IMR-90 (cell line): ENCODE results near the gene NAP1L1. TPM values are rescaled to one million over a fixed set of nuclear protein-coding genes. Genes with fewer than 3 reads are reported as not detected.

Experiments
- ATAC-seq: fragments of 200-7000 bp; cut with Tn5 transposase; 2 replicates; pipeline ENCODE4 v1.9.1; 2020; ENCODE audit warnings: low read depth, mild to moderate bottlenecking, moderate library complexity
- BruUV-seq: library from RNA; stranded (reverse); fragments of 400-500 nt; replicated peaks from 2 replicates; lab custom pipeline; 2021; lab: Mats Ljungman, UMichigan
- CTCF ChIA-PET: fragments of 300-600 bp; formaldehyde crosslinking; extraction: SDS; loops from one replicate; lab custom pipeline; 2021; ENCODE audit warnings: antibody characterized with exemption; lab: Yijun Ruan, JAX
- POLR2A ChIA-PET: fragments of 300-600 bp; sonication (Branson Sonifier 250); formaldehyde crosslinking; loops from one replicate; lab custom pipeline; 2022; ENCODE audit warnings: antibody characterized with exemption; ENCODE audit not compliant: unreplicated experiment; lab: Charles Lee
- DNase-seq: peaks from one replicate; pipeline ENCODE4 v3.0.0; 2013
- H2AFZ ChIP-seq: replicated peaks from 2 replicates; pipeline ENCODE3; 2013; ENCODE audit warnings: low read length, mild to moderate bottlenecking; ENCODE audit not compliant: poor library complexity
- H2AK5ac ChIP-seq: 2 replicates; pipeline ENCODE4 v1.6.1; 2013; ENCODE audit warnings: low read depth, low read length, inconsistent platforms
- H2AK9ac ChIP-seq: replicated peaks from 2 replicates; pipeline ENCODE3; 2013; ENCODE audit warnings: mild to moderate bottlenecking, low read depth, low read length, moderate library complexity; ENCODE audit not compliant: poor library complexity
- H2BK120ac ChIP-seq: 2 replicates; pipeline ENCODE4 v1.6.1; 2013; ENCODE audit warnings: low read depth, low read length, inconsistent platforms
- H2BK15ac ChIP-seq: 3 replicates; pipeline ENCODE4 v1.6.1; 2013; ENCODE audit warnings: low read depth, low read length, inconsistent platforms
- H2BK20ac ChIP-seq: 2 replicates; pipeline ENCODE4 v1.6.1; 2013; ENCODE audit warnings: low read depth, mild to moderate bottlenecking, inconsistent platforms, low read length, moderate library complexity
- H2BK5ac ChIP-seq: 2 replicates; pipeline ENCODE4 v1.6.1; 2013; ENCODE audit warnings: mild to moderate bottlenecking, low read depth, low read length, inconsistent platforms; ENCODE audit not compliant: poor library complexity, severe bottlenecking
- H3K14ac ChIP-seq: replicated peaks from 2 replicates; pipeline ENCODE4 v1.6.1; 2013; ENCODE audit warnings: low read depth, low read length, inconsistent platforms
- H3K18ac ChIP-seq: 2 replicates; pipeline ENCODE4 v1.6.1; 2013; ENCODE audit warnings: low read depth, low read length, control low read depth
- H3K23ac ChIP-seq: 2 replicates; pipeline ENCODE4 v1.6.1; 2013; ENCODE audit warnings: low read depth, low read length, inconsistent platforms
- H3K27ac ChIP-seq: 2 replicates; pipeline ENCODE4 v1.5.1; 2013; ENCODE audit warnings: mild to moderate bottlenecking, control low read depth, low read length; ENCODE audit not compliant: insufficient read depth
- H3K27me3 ChIP-seq: 2 replicates; pipeline ENCODE4 v1.6.1; 2013; ENCODE audit warnings: low read length; ENCODE audit not compliant: control insufficient read depth, insufficient read depth
- H3K36me3 ChIP-seq: 2 replicates; pipeline ENCODE4 v1.6.1; 2013; ENCODE audit warnings: low read length, mixed read lengths; ENCODE audit not compliant: control insufficient read depth, insufficient read depth
- H3K4ac ChIP-seq: 2 replicates; pipeline ENCODE4 v1.6.1; 2013; ENCODE audit warnings: low read depth, low read length, inconsistent platforms
- H3K4me1 ChIP-seq: 2 replicates; pipeline ENCODE4 v1.6.1; 2013; ENCODE audit warnings: low read length, mixed read lengths; ENCODE audit not compliant: control insufficient read depth, insufficient read depth
- H3K4me2 ChIP-seq: 2 replicates; pipeline ENCODE4 v1.6.1; 2013; ENCODE audit warnings: low read depth, mild to moderate bottlenecking, control low read depth, low read length, moderate library complexity
- H3K4me3 ChIP-seq: 2 replicates; pipeline ENCODE4 v1.5.1; 2013; ENCODE audit warnings: low read depth, mild to moderate bottlenecking, control low read depth, low read length, moderate library complexity; ENCODE audit not compliant: insufficient read depth
- H3K56ac ChIP-seq: 2 replicates; pipeline ENCODE4 v1.6.1; 2013; ENCODE audit warnings: low read length, inconsistent platforms; ENCODE audit not compliant: insufficient read depth; ENCODE audit errors: extremely low read depth
- H3K79me1 ChIP-seq, 2 experiments: 2 replicates each; pipeline ENCODE4 v1.6.1; 2013; ENCODE audit warnings: low read length in 2 of 2, inconsistent platforms in 1 of 2, low read depth in 1 of 2
- H3K9ac ChIP-seq: 2 replicates; pipeline ENCODE4 v1.6.1; 2013; ENCODE audit warnings: low read depth, low read length, control low read depth
- H3K9me1 ChIP-seq: 2 replicates; pipeline ENCODE4 v1.6.1; 2013; ENCODE audit warnings: low read length, inconsistent platforms; ENCODE audit not compliant: insufficient read depth
- H3K9me3 ChIP-seq: 2 replicates; pipeline ENCODE4 v1.6.1; 2013; ENCODE audit warnings: low read length; ENCODE audit not compliant: control insufficient read depth, insufficient read depth
- H4K20me1 ChIP-seq: 2 replicates; pipeline ENCODE4 v1.6.1; 2013; ENCODE audit warnings: low read length, inconsistent platforms; ENCODE audit not compliant: insufficient read depth
- H4K5ac ChIP-seq: 2 replicates; pipeline ENCODE4 v1.6.1; 2013; ENCODE audit warnings: mild to moderate bottlenecking, low read depth, low read length, control low read depth
- H4K8ac ChIP-seq, 2 experiments: 2 replicates each; pipeline ENCODE4 v1.6.1; 2013; ENCODE audit warnings: low read depth in 2 of 2, low read length in 2 of 2, control low read depth in 1 of 2, inconsistent platforms in 1 of 2
- H4K91ac ChIP-seq: 2 replicates; pipeline ENCODE4 v1.6.1; 2013; ENCODE audit warnings: low read depth, low read length, inconsistent platforms; ENCODE audit not compliant: insufficient read depth
- MXI1 ChIP-seq: IDR thresholded peaks from 2 replicates; pipeline ENCODE4 v1.6.1; 2012; ENCODE audit warnings: low read depth, mild to moderate bottlenecking, low read length, moderate library complexity, borderline replicate concordance
- RFX5 ChIP-seq: IDR thresholded peaks from 2 replicates; pipeline ENCODE4 v1.8.0; 2012; ENCODE audit warnings: low read depth, mild to moderate bottlenecking, low read length, moderate library complexity
- WGBS, 2 experiments: methylation state at CpG; one replicate each; pipeline versions ENCODE4 v1.1.5 to v1.1.7; 2013; ENCODE audit warnings: missing lambda C conversion rate in 2 of 2; ENCODE audit not compliant: insufficient read length in 1 of 2; ENCODE audit errors: extremely low coverage in 2 of 2; 5-methylcytosine and 5-hydroxymethylcytosine counted together
- dilution Hi-C: fragments of 300-500 bp; cut with HindIII; formaldehyde crosslinking; loops from one replicate; pipeline ENCODE4 v1.14.3; 2018; ENCODE audit warnings: low sequenced_read_pairs; ENCODE audit not compliant: unreplicated experiment
- in situ Hi-C: fragments of 300-500 bp; cut with MboI; formaldehyde crosslinking; loops from 3 replicates; pipeline ENCODE4 v1.14.3; 2019; ENCODE audit warnings: low sequenced_read_pairs, inconsistent platforms, mixed read lengths
- intact Hi-C: fragments of 100-400 bp; cut with micrococcal nuclease; formaldehyde crosslinking; loops from 2 replicates; pipeline ENCODE4 v1.10.0; 2022
- polyA plus RNA-seq, 3 experiments: library from polyadenylated mRNA; depleted of rRNA; stranded (reverse); fragments of >200 nt; gene quantifications; 2 replicates each; pipeline ENCODE4 v1.2.3, GENCODE V29; 2012; ENCODE audit warnings: low replicate concordance in 1 of 3
- total RNA-seq: library from RNA; depleted of rRNA; stranded (reverse); fragments of >200 nt; gene quantifications from 2 replicates; pipeline ENCODE4 v1.2.3, GENCODE V29; 2012

The NAP1L1 gene
- total and polyA plus RNA-seq, 2 of the 4 experiments (the other 2 are of a cell fraction) = 86.4 to 200 TPM

DNA sequence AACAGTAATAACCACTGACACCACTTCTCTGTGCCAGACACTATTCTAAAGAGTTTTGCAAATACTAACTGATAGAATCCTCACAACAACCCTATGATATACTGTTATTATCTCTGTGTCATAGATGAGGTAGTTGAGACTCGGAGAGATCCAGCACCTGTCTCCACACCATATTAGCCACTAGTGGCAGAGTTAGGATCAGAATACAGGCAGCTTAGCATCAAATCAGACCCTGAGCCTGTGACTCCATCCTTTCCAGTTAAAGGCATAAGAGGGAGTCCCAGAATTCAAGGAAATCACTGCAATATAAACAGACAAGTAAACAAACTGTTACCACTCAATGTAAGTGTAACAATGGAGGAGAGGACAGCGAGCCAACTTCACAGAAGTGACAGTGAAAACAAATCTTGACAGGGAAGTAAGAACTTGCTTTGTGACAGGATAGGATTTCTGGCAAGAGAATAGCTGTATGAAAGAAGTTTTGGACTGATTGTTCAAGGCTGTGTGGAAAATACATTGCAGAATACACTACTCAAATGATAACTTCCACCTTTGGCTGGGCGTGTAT, 11.7 kb upstream of the NAP1L1 start:
- no peak for DNase-seq
- Histone ChIP-seq H2BK120ac (no peak overlapping the region), H3K9ac (no peak overlapping the region), H3K27me3 (no peaks in the 10 kb centered on the region), H3K36me3 (no peaks in the 10 kb centered on the region), H4K5ac (no peak overlapping the region), H4K91ac (no peak overlapping the region), H2BK5ac (no peak overlapping the region), H2AK5ac (no peak overlapping the region), H3K4ac (no peak overlapping the region), H3K27ac (no peak overlapping the region), H3K14ac (no peak overlapping the region), H3K9me1 (no peaks in the 10 kb centered on the region), H2BK15ac (no peak overlapping the region), H3K4me2 (no peak overlapping the region), H2AFZ (no peak overlapping the region), H3K56ac (no peak overlapping the region), H3K4me3 (no peak overlapping the region), H3K4me1 (no peaks in the 10 kb centered on the region), H2AK9ac (no peak overlapping the region), H3K23ac (no peak overlapping the region), H2BK20ac (no peak overlapping the region), H4K8ac (no peak overlapping the region), H3K79me1 (no peaks in the 10 kb centered on the region), H3K9me3 (no peaks in the 10 kb centered on the region), H4K20me1 (no peaks in the 10 kb centered on the region), H3K18ac (no peak overlapping the region)
- dilution Hi-C loops = no loop called here
- no peak for ATAC-seq
- WGBS, 2 experiments = no CpG with 5 or more reads among the region's 3 CpGs
- TF ChIP-seq MXI1 (no peak), RFX5 (no peak)
- intact Hi-C loops = no loop called here
- POLR2A ChIA-PET = no interaction called here
- in situ Hi-C loops = no loop called here
- no TSS peak for BruUV-seq
- CTCF ChIA-PET = interaction anchor here (0.6 kb wide), 1 partner anchor 37 kb away, joined by 4 read pairs; no protein-coding TSS in a partner anchor
